ENCODE data around the gene TEX48. TPM values are rescaled to one million over a fixed set of nuclear protein-coding genes. Genes with fewer than 3 reads are reported as not detected.

The TEX48 gene
- total and polyA plus RNA-seq, 3 experiments from 2014 or later, result 0.46 to 0.86 TPM; not detected in 1

GRCh38 chr9:114706711-114707110 is 24.7 kb upstream of the TEX48 start:
- Histone ChIP-seq H3K9me3 (ENCODE audit: low read length) (no peaks in the 10 kb centered on the region), H3K4me3 (ENCODE audit: low read length) (no peak overlapping the region), H3K36me3 (ENCODE audit: insufficient read depth, low read length) (no peaks in the 10 kb centered on the region), H3K4me1 (ENCODE audit: insufficient read depth, low read length) (peaks cover 4% of the 10 kb centered on the region), H3K27ac (ENCODE audit: low read depth, low read length) (no peak overlapping the region), H3K27me3 (ENCODE audit: insufficient read depth, low read length, poor library complexity, severe bottlenecking) (no peaks in the 10 kb centered on the region)
- POLR2A ChIA-PET, result no interaction called here
- no peak for DNase-seq
- Mint-ChIP-seq H3K4me1 (peaks cover 6 to 22% (median 21%) of the 10 kb centered on the region in 3 donors), H3K4me3 (no peak overlapping the region), H3K36me3 (peaks cover 0 to 1% (median 0%) of the 10 kb centered on the region in 3 donors), H3K27ac (no peak overlapping the region), H3K9me3 (no peaks in the 10 kb centered on the region), H3K27me3 (peaks cover 0 to 2% of the 10 kb centered on the region in 2 donors)
- CTCF ChIA-PET, result interaction anchor here (1.1 to 3.0 kb wide), 5 partner anchors 26 to 223 kb away, joined by 3 to 11 read pairs (median 4); partner anchors contain the start of gene TEX48

DNA sequence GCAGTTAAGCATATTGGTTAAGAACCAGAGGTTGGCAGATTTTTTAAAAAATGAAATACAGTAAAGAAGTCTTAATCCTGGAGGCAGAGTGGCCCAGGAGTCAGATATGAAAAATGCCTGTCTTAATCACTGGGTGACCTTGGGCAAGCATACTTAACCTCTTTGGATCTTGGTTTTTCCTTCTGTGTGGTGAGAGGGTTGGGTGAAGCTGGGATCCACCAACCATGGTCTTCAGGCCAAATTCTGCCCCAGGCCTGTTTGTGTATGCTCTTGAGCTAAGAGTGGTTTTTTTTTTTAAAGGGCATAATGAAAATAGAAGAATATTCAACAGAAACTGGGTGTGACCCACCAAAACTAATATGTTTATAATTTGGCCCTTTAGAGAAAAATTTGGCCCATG is 20.0 kb upstream of the TEX48 start:
- peaks cover 0 to under 1% of the 10 kb centered on the region in 2 donors for H3K27me3 Mint-ChIP-seq
- no peak overlapping the region for H3K4me3 ChIP-seq (ENCODE audit: low read length)
- no peak overlapping the region for H3K27ac ChIP-seq (ENCODE audit: low read depth, low read length)
- no peaks in the 10 kb centered on the region for H3K9me3 Mint-ChIP-seq
- H3K9me3 ChIP-seq (ENCODE audit: low read length), result no peaks in the 10 kb centered on the region
- ChIA-PET CTCF (no interaction called here), POLR2A (no interaction called here)
- H3K27me3 ChIP-seq (ENCODE audit: insufficient read depth, low read length, poor library complexity, severe bottlenecking), result no peaks in the 10 kb centered on the region
- H3K36me3 ChIP-seq (ENCODE audit: insufficient read depth, low read length), result no peaks in the 10 kb centered on the region
- peaks cover 14 to 17% (median 16%) of the 10 kb centered on the region in 3 donors for H3K4me1 Mint-ChIP-seq
- H3K4me1 ChIP-seq (ENCODE audit: insufficient read depth, low read length), result peaks cover 8% of the 10 kb centered on the region
- H3K27ac Mint-ChIP-seq, result peak overlapping the region in 3 of 8 donors; percentile 3 to 9 (median 5)
- H3K4me3 Mint-ChIP-seq, result no peak overlapping the region
- H3K36me3 Mint-ChIP-seq, result peaks cover 0 to 3% (median 0%) of the 10 kb centered on the region in 3 donors
- no peak for DNase-seq

DNA sequence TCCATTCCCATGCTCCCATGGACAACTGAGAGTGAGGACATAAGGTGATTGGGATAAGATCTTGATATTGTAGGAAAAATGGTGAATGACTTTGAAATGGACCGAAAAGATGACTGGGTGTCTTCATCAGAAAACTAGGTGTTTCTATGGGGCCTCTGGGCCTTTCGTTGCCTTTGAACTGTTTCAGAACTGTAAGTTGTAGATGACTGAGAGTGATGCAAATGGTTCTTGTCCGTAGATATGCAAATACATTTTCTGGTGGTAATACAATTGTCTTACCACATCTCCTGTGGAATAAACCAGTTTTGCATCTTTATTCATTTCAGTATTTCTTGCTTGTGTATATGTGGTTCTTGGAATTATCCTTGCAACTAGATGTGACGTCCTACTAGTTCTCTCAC is 16.0 kb upstream of the TEX48 start:
- Histone ChIP-seq H3K4me1 (ENCODE audit: insufficient read depth, low read length) (peaks cover 14% of the 10 kb centered on the region), H3K4me3 (ENCODE audit: low read length) (no peak overlapping the region), H3K27ac (ENCODE audit: low read depth, low read length) (no peak overlapping the region), H3K9me3 (ENCODE audit: low read length) (no peaks in the 10 kb centered on the region), H3K36me3 (ENCODE audit: insufficient read depth, low read length) (no peaks in the 10 kb centered on the region), H3K27me3 (ENCODE audit: insufficient read depth, low read length, poor library complexity, severe bottlenecking) (no peaks in the 10 kb centered on the region)
- Mint-ChIP-seq H3K36me3 (peaks cover 0 to 2% (median 0%) of the 10 kb centered on the region in 3 donors), H3K27ac (peak overlapping the region in 7 of 8 donors; percentile 10 to 80 (median 49)), H3K4me1 (peaks cover 31 to 37% (median 37%) of the 10 kb centered on the region in 3 donors), H3K4me3 (peak overlapping the region in 4 of 7 donors; percentile 2 to 78 (median 46)), H3K27me3 (peaks cover 0 to 3% of the 10 kb centered on the region in 2 donors), H3K9me3 (no peaks in the 10 kb centered on the region)
- DNase-seq, result no peak
- ChIA-PET POLR2A (no interaction called here), CTCF (interaction anchor here (0.6 to 2.4 kb wide), 2 partner anchors 17 to 41 kb away, joined by 3 to 9 read pairs; partner anchors contain the start of gene TEX48)

GRCh38 chr9:114696814-114697544 is 15.0 kb upstream of the TEX48 start:
- no peak overlapping the region for H3K27ac ChIP-seq (ENCODE audit: low read depth, low read length)
- peak overlapping the region in 5 of 7 donors; percentile 34 to 78 (median 68) for H3K4me3 Mint-ChIP-seq
- no peak overlapping the region for H3K4me3 ChIP-seq (ENCODE audit: low read length)
- H3K9me3 ChIP-seq (ENCODE audit: low read length), result no peaks in the 10 kb centered on the region
- POLR2A ChIA-PET, result no interaction called here
- H3K27me3 ChIP-seq (ENCODE audit: insufficient read depth, low read length, poor library complexity, severe bottlenecking), result no peaks in the 10 kb centered on the region
- H3K27me3 Mint-ChIP-seq, result peaks cover 0 to 3% of the 10 kb centered on the region in 2 donors
- CTCF ChIA-PET, result interaction anchor here (0.6 to 1.2 kb wide), 3 partner anchors 12 to 42 kb away, joined by 3 read pairs; no protein-coding TSS in a partner anchor
- peak in 2 of 5 donors; percentile 35 to 68 for DNase-seq
- H3K27ac Mint-ChIP-seq, result peak overlapping the region; percentile 78 to 94 (median 90)
- peaks cover 0 to 2% (median 0%) of the 10 kb centered on the region in 3 donors for H3K36me3 Mint-ChIP-seq
- H3K36me3 ChIP-seq (ENCODE audit: insufficient read depth, low read length), result no peaks in the 10 kb centered on the region
- peaks cover 16% of the 10 kb centered on the region for H3K4me1 ChIP-seq (ENCODE audit: insufficient read depth, low read length)
- peaks cover 31 to 45% (median 40%) of the 10 kb centered on the region in 3 donors for H3K4me1 Mint-ChIP-seq
- H3K9me3 Mint-ChIP-seq, result no peaks in the 10 kb centered on the region

DNA sequence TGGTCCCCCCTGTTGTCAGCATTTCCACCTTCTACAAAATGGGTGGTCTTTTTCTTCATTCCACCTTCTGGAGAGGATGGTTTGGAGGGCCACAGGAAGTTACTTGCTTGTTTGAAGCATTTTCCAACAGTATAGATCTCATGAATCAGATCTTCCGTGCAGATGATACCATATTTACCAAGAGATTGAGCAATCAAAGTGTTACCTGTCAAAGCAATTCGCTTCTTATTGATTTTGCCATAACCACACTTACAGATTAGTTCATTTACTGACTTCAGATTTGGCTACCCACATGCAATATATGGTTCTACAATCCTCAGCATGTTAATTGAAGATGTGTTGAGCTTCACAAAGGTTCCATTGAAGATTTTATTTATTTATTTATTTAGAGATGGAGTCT is 14.0 kb upstream of the TEX48 start:
- H3K9me3 ChIP-seq (ENCODE audit: low read length), result no peaks in the 10 kb centered on the region
- H3K9me3 Mint-ChIP-seq, result no peaks in the 10 kb centered on the region
- no peaks in the 10 kb centered on the region for H3K27me3 ChIP-seq (ENCODE audit: insufficient read depth, low read length, poor library complexity, severe bottlenecking)
- no peak for DNase-seq
- peaks cover 0 to 3% of the 10 kb centered on the region in 2 donors for H3K27me3 Mint-ChIP-seq
- no peak overlapping the region for H3K4me3 ChIP-seq (ENCODE audit: low read length)
- no peak overlapping the region for H3K27ac ChIP-seq (ENCODE audit: low read depth, low read length)
- peaks cover 0 to 4% (median 2%) of the 10 kb centered on the region in 3 donors for H3K36me3 Mint-ChIP-seq
- ChIA-PET POLR2A (interaction anchor here (0.7 kb wide), 2 partner anchors 39 to 350 kb away, joined by 6 to 11 read pairs; no protein-coding TSS in a partner anchor), CTCF (interaction anchor here (1.1 to 1.2 kb wide), 2 partner anchors 13 to 15 kb away, joined by 3 read pairs; no protein-coding TSS in a partner anchor)
- peaks cover 41 to 55% (median 51%) of the 10 kb centered on the region in 3 donors for H3K4me1 Mint-ChIP-seq
- H3K4me3 Mint-ChIP-seq, result no peak overlapping the region
- H3K36me3 ChIP-seq (ENCODE audit: insufficient read depth, low read length), result no peaks in the 10 kb centered on the region
- peaks cover 26% of the 10 kb centered on the region for H3K4me1 ChIP-seq (ENCODE audit: insufficient read depth, low read length)
- peak overlapping the region in 2 of 8 donors; percentile 41 to 61 for H3K27ac Mint-ChIP-seq

- no peak overlapping the region for H3K27ac ChIP-seq (ENCODE audit: low read depth, low read length)
- H3K36me3 ChIP-seq (ENCODE audit: insufficient read depth, low read length), result no peaks in the 10 kb centered on the region
- ChIA-PET POLR2A (no interaction called here), CTCF (interaction anchor here (1.0 kb wide), 1 partner anchor 14 kb away, joined by 3 read pairs; no protein-coding TSS in a partner anchor)
- H3K9me3 Mint-ChIP-seq, result no peaks in the 10 kb centered on the region
- H3K27ac Mint-ChIP-seq, result peak overlapping the region in 4 of 8 donors; percentile 4 to 66 (median 43)
- no peak overlapping the region for H3K4me3 ChIP-seq (ENCODE audit: low read length)
- H3K36me3 Mint-ChIP-seq, result peaks cover 0 to 5% (median 0%) of the 10 kb centered on the region in 3 donors
- peaks cover 49 to 66% (median 61%) of the 10 kb centered on the region in 3 donors for H3K4me1 Mint-ChIP-seq
- peak overlapping the region in 1 of 7 donors; percentile 46 for H3K4me3 Mint-ChIP-seq
- H3K9me3 ChIP-seq (ENCODE audit: low read length), result no peaks in the 10 kb centered on the region
- no peak for DNase-seq
- H3K27me3 ChIP-seq (ENCODE audit: insufficient read depth, low read length, poor library complexity, severe bottlenecking), result no peaks in the 10 kb centered on the region
- H3K4me1 ChIP-seq (ENCODE audit: insufficient read depth, low read length), result peaks cover 30% of the 10 kb centered on the region
- peaks cover 0 to 3% of the 10 kb centered on the region in 2 donors for H3K27me3 Mint-ChIP-seq
Observed at GRCh38 chr9:114694719-114695269, 12.8 kb upstream of the TEX48 start.

GRCh38 chr9:114694146-114694545 is 12.2 kb upstream of the TEX48 start:
- Histone ChIP-seq H3K36me3 (ENCODE audit: insufficient read depth, low read length) (no peaks in the 10 kb centered on the region), H3K9me3 (ENCODE audit: low read length) (no peaks in the 10 kb centered on the region), H3K27me3 (ENCODE audit: insufficient read depth, low read length, poor library complexity, severe bottlenecking) (no peaks in the 10 kb centered on the region), H3K4me1 (ENCODE audit: insufficient read depth, low read length) (peaks cover 30% of the 10 kb centered on the region), H3K27ac (ENCODE audit: low read depth, low read length) (no peak overlapping the region), H3K4me3 (ENCODE audit: low read length) (no peak overlapping the region)
- Mint-ChIP-seq H3K36me3 (peaks cover 0 to 5% (median 0%) of the 10 kb centered on the region in 3 donors), H3K4me3 (no peak overlapping the region), H3K27ac (peak overlapping the region in 2 of 8 donors; percentile 4 to 66), H3K9me3 (no peaks in the 10 kb centered on the region), H3K4me1 (peaks cover 51 to 68% (median 61%) of the 10 kb centered on the region in 3 donors), H3K27me3 (peaks cover 0 to 3% of the 10 kb centered on the region in 2 donors)
- ChIA-PET POLR2A (no interaction called here), CTCF (interaction anchor here (1.0 to 1.2 kb wide), 3 partner anchors 13 to 320 kb away, joined by 3 to 5 read pairs (median 4); no protein-coding TSS in a partner anchor)
- no peak for DNase-seq
